ENCODE measurements around the gene CD82. TPM values are rescaled to one million over a fixed set of nuclear protein-coding genes. Genes with fewer than 3 reads are reported as not detected.

CD82 gene
- total RNA-seq, 1 experiment from 2014 or later = 4.5 TPM

DNA sequence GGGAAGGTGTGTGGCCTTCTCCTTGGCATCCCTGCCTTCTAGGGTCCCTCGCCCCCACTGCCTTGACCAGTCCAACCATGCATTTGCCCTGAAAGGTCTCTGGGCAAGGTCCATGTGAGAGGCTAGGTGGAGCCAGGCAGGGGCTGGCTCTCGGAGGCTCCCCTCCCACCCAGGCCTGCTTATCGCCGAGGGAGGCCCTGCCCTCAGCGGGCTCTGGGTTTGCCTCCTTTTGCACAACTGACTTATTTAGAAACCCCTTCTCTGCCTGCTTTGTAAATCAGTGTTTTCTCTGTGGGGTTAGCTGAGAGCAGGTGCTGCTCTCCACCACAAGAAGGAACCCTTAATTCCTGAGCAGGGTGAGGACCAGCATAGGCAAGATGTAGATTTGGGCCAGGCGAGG, 47.7 kb downstream of the CD82 start:
- H3K4me2 ChIP-seq (ENCODE audit: insufficient read depth, insufficient read length, low read length) = no peak overlapping the region
- no peak overlapping the region for H2BK5ac ChIP-seq (ENCODE audit: insufficient read length, low read length)
- no peak overlapping the region for H3K18ac ChIP-seq (ENCODE audit: insufficient read length, low read depth, low read length)
- no peak overlapping the region for H2AFZ ChIP-seq (ENCODE audit: low read length)
- H3K14ac ChIP-seq (ENCODE audit: insufficient read depth, low read length) = no peak overlapping the region
- no peaks in the 10 kb centered on the region for H3K9me3 ChIP-seq (ENCODE audit: control insufficient read depth, low read depth, low read length)
- H3K4me3 Mint-ChIP-seq = no peak overlapping the region; a peak in 1 of 5 replicates
- no peak overlapping the region for H2AK5ac ChIP-seq (ENCODE audit: insufficient read length, low read length)
- no peaks in the 10 kb centered on the region for H3K4me1 ChIP-seq (ENCODE audit: insufficient read depth, low read length)
- no peak overlapping the region for H3T11ph ChIP-seq (ENCODE audit: low read length)
- no peak overlapping the region for H3K4ac ChIP-seq (ENCODE audit: low read depth, low read length)
- TF ChIP-seq, protein P1, sequence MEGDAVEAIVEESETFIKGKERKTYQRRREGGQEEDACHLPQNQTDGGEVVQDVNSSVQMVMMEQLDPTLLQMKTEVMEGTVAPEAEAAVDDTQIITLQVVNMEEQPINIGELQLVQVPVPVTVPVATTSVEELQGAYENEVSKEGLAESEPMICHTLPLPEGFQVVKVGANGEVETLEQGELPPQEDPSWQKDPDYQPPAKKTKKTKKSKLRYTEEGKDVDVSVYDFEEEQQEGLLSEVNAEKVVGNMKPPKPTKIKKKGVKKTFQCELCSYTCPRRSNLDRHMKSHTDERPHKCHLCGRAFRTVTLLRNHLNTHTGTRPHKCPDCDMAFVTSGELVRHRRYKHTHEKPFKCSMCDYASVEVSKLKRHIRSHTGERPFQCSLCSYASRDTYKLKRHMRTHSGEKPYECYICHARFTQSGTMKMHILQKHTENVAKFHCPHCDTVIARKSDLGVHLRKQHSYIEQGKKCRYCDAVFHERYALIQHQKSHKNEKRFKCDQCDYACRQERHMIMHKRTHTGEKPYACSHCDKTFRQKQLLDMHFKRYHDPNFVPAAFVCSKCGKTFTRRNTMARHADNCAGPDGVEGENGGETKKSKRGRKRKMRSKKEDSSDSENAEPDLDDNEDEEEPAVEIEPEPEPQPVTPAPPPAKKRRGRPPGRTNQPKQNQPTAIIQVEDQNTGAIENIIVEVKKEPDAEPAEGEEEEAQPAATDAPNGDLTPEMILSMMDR (conservative IDR thresholded peaks at IDR 0.05) = no peak
- peaks cover 9 to 11% of the 10 kb centered on the region in 2 experiments; a peak in 3 of 4 replicates for H3K4me1 Mint-ChIP-seq
- no peak overlapping the region for H2BK20ac ChIP-seq (ENCODE audit: low read depth, low read length, poor library complexity, severe bottlenecking)
- no peaks in the 10 kb centered on the region for H3K79me2 ChIP-seq (ENCODE audit: insufficient read depth, low read length)
- no CpG with 5 or more reads among the region's 6 CpGs for WGBS (ENCODE audit: extremely low coverage, insufficient read length, low lambda C conversion rate)
- no peak overlapping the region for H4K91ac ChIP-seq (ENCODE audit: insufficient read length, low read depth, low read length)
- no peak overlapping the region for H4K8ac ChIP-seq (replicated peaks; ENCODE audit: insufficient read length, low read depth, low read length)
- H3K36me3 Mint-ChIP-seq (ENCODE audit: insufficient read depth in 1 of 3, low read depth in 3 of 3) = no peaks in the 10 kb centered on the region
- H3K27me3 ChIP-seq (ENCODE audit: insufficient read depth, low read length) = no peaks in the 10 kb centered on the region
- H3K27ac Mint-ChIP-seq = peak overlapping the region in 1 of 3 experiments; percentile 20; a peak in 1 of 7 replicates
- H2BK15ac ChIP-seq (ENCODE audit: low read depth, low read length) = no peak overlapping the region
- no peak overlapping the region for H3K23ac ChIP-seq (ENCODE audit: insufficient read length, low read depth, low read length)
- H3K9ac ChIP-seq (ENCODE audit: extremely low read depth, insufficient read length, low read length) = no peak overlapping the region
- H3K23me2 ChIP-seq (ENCODE audit: insufficient read length, low read depth, low read length, poor library complexity, severe bottlenecking) = no peaks in the 10 kb centered on the region
- H4K5ac ChIP-seq (ENCODE audit: insufficient read length, low read depth, low read length) = no peak overlapping the region
- H2BK12ac ChIP-seq (ENCODE audit: insufficient read length, low read depth, low read length) = no peak overlapping the region
- no peaks in the 10 kb centered on the region for H3K79me1 ChIP-seq (ENCODE audit: insufficient read depth, low read depth, low read length, poor library complexity, severe bottlenecking)
- no peak overlapping the region for H2BK120ac ChIP-seq (ENCODE audit: low read depth, low read length, poor library complexity, severe bottlenecking)
- no peaks in the 10 kb centered on the region; a peak in 1 of 5 replicates for H3K9me3 Mint-ChIP-seq
- no peak overlapping the region for H3K56ac ChIP-seq (ENCODE audit: insufficient read length, low read depth, low read length)
- DNase-seq = no peak
- H3K27ac ChIP-seq (ENCODE audit: insufficient read length, low read depth, low read length) = no peak overlapping the region
- peaks cover 12% of the 10 kb centered on the region for H3K27me3 Mint-ChIP-seq (ENCODE audit: low read depth)
- no peaks in the 10 kb centered on the region for H4K20me1 ChIP-seq (ENCODE audit: control insufficient read depth, insufficient read depth, insufficient read length)
